ENCODE data around the gene SH3D19.
A peak's percentile ranks its signal among the peaks of the same experiment; 100 is the strongest.
"Not testable (repeated sequence)": the region's sequence is repeated elsewhere in the genome, so short reads cannot be mapped to it uniquely, and the experiment has no call there.

The SH3D19 gene

DNA sequence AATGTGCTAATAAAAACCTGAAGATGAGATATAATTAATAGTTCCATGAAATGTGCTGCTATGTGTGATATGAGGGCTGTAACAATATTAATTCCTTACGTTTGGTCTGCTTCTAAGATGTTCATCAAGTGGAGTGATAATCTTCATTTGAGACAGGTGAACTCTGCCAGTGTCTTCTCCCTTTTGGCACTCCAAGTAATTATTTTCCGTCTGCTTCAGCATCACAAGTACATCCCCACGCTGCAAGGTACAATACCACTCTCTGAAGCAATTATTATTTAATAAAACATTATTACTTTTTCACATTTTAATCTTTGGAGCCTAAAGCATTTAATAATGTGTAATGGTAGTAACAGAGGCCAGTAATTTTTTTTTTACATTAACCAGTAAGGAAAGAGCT is 181.6 kb downstream of the SH3D19 start:
- no peak for DNase-seq

GRCh38 chr4:151143162-151143561 is 182.2 kb downstream of the SH3D19 start:
- no peak for DNase-seq

DNA sequence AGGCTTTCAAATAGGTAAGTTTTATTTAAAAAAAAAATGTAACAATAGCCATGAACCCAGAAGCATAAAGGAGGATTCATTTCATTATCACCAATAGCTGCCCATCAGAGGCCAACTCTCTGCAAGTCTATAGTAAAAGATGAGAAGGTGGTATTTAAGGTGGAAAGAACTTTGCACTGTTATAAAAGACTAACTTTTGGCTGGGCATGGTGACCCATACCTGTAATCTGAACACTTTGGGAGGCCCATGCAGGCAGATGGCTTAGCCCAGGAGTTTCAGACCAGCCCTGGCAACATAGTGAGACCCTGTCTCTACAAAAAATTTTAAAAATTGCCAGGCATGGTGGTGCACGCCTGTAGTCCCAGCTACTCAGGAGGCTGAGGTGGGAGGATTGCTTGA is 182.6 kb downstream of the SH3D19 start:
- DNase-seq = no peak

DNA sequence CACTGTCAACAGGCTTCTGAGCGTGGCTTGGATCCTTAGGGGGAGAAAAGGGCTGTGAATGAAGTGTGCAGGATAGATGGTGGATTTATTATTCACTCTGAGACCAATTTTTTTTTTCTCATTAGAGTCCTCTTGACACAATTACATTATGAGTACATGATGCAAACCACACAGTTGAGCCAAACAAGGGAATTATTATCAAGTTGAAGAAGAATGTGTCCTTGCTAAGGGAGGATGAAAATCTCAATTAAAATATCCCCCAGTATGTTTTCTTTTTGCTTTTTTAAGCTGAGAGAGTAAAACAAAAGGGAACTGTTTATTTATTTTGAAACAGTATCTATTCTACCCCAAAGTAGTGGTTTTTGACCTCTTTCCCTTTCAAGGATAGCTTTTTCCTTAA is 185.6 kb downstream of the SH3D19 start:
- DNase-seq = no peak

DNA sequence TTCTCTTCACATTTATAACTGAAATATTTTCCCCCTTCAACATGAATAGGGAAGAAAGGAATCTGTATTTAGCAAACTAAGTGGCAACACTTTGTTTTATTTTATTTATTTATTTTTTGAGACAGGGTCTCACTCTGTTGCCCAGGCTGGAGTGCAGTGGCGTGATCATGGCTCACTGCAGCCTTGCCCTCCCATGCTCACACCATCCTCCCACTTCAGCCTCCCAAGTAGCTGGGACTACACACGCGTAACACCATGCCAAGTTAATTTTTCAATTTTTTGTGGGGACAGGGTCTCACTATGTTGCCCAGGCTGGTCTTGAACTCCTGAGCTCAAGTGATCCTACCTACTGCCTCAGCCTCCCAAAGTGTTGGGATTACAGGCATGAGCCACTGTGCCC is 189.4 kb downstream of the SH3D19 start:
- DNase-seq = not testable (repeated sequence)

DNA sequence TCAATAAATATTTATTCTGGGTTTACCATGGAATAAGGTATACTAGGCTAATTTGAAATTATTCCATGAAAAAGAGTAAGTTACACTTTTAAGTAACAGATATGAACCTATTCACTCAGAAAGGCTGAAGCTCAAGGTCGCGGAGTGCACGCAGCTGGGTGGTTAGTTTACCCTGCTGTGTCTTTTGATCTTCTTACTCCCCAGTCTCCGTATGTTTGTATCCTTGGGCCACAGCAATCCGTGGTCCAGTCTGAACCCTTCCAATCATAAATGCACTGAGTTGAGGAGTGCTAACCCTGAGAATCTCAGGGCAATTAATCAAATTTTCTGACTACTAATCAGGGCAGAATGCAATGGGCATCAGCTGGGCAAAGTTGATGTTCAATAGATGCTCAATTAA is 192.1 kb downstream of the SH3D19 start:
- DNase-seq = no peak

- no peak for DNase-seq
These were observed 195.6 kb downstream of the SH3D19 start for GRCh38 chr4:151129796-151130195.

GRCh38 chr4:151117371-151117962 is 207.9 kb downstream of the SH3D19 start:
- peak; percentile 57 to 59 for DNase-seq

DNA sequence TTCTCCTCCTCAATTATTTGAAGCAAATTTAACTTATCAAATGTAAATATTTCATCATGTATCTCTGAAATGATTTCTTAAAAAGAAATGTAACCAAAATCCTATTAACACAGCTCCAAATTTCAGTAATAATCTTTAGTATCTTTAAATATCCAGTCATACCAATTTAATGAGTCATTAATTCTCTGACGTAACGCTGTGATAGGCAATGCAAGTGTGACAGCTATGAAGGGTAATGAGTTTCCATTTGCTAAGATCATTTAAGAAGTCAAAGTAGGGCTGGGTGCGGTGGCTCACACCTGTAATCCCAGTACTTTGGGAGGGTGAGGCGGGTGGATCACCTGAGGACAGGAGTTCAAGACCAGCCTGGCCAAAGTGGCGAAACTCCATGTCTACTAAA is 210.4 kb downstream of the SH3D19 start:
- DNase-seq = no peak

DNA sequence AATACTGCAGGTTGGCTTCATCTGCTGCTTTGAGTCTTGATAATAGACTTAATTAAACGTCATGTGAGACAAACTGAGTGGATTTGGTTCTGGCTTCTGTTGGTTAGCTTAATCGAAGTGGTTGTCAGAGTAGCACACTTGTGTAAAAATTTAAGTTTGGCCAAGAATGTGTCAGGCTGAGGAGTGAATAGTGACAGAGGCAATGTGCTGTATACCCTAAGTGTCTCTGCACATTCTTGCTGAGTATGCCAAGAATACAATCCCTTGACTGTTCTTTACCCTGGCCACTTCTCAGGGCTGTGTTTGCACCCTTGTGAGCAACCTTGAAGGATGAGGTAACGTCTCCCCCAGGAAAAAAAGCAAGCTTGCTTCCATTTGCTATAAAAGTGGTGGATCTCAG is 211.1 kb downstream of the SH3D19 start:
- DNase-seq = no peak

DNA sequence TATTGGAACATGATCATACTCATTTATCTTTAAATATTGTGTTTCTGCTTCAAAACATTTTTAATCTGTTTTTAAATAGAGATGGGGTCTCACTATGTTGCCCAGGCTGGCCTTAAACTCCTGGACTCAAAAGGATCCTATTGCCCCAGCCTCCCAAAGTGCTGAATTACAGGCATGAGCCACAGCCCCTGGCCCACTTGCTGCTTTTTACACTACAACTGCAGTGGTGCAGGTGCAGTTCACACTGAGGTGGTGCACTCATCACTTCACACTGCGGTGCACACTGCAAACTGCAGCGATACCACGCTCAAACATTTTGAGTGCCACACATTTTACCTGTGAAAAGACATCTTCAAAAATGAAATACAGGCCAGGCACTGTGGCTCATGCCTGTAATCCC is 215.2 kb downstream of the SH3D19 start:
- no peak for DNase-seq

- DNase-seq = no peak
These were observed 218.3 kb downstream of the SH3D19 start for GRCh38 chr4:151107063-151107462.

- no peak for DNase-seq
These were observed 219.9 kb downstream of the SH3D19 start for GRCh38 chr4:151105454-151106032.

GRCh38 chr4:151104621-151105020 is 220.8 kb downstream of the SH3D19 start:
- no peak for DNase-seq

- no peak for DNase-seq
These were observed 221.6 kb downstream of the SH3D19 start for GRCh38 chr4:151103758-151104157.

DNA sequence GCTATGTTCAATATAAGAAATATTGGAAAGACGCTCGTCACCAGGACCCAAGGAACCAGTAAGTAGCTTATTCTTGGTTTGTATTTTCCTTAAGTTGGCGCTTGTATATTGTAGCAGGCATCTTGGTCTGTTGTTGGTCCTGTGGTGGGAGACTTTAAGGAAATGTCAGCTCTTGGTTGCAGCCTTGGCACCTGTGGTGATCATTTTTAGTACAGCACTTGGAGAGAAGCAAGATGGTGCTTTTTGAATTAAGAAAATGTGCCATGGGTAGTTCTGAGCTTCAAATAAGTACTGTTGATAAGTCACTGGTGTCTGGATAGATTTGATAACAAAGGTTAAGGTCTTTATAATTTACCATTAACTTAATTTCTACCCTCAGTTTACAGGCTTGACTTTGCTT is 224.9 kb downstream of the SH3D19 start:
- DNase-seq = no peak

GRCh38 chr4:151099976-151100417 is 225.4 kb downstream of the SH3D19 start:
- DNase-seq = no peak

DNA sequence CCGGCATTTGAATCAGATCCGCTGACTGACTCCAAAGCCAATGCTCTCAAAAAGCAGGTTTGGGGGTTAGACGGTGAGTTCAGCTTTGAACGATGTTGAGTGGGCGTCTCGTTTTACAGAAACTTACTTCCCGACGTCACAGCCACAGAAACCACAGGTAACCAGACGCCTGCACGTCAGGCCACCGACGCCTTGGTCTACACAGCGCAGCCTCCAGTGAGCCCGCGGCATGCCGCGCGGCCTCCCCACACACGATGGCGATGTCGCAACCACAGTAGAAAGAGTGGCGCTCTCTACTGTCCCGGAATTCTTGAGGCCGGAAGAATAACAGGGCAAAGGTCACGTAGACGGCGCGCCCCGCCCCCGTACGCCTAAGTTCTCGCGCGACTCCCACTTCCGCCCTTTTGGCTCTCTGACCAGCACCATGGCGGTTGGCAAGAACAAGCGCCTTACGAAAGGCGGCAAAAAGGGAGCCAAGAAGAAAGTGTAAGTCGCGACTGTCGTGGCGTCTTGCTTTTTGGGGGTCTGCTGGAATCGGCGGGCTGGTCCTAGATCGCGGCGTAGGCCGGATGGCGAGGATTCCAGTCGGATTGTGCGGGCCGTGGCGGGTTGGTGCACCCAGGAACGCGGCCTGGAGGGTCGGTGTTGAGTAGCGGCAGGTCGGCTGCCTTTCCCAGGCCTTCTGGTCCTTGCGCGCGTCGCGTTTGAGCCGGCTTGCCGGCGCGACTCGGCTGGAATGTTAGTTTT is 226.0 kb downstream of the SH3D19 start, which contains the start of gene RPS3A:
TSS of gene RPS3A (plus strand) at position 400 of the 747 bp plus-strand sequence. CDS start at position 425, 25 bp downstream.
- DNase-seq = peak; percentile 100

DNA sequence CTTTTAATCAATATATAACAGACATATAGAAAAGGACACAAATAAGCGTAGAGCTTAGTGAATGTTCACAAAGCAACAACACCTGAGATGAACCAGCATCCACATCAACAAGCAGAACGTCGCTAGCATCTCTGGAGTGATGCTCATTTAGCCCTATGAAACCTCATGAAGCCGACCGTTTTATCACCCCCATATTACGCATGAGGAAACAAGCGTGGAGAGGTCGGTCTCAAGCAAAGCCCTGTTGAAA is 226.5 kb downstream of the SH3D19 start:
- no peak for DNase-seq

DNA sequence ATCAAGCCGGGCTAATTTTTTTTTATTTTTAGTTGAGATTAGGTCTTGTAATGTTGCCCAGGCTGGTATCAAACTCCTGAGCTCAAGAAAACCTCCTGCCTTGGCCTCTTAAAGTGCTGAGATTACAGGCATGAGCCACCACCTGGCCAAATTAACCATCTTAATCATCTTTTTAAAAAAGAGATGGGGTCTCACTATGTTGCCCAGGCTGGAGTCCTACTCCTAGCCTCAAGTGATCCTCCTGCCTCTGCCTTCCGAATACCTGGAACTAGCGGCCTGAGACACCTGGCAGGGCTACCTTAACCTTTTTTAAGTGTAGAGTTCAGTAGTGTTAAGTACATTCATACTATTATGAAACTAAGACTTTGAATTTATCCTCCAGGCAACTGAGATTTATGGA is 227.6 kb downstream of the SH3D19 start:
- no peak for DNase-seq

- no peak for DNase-seq
These were observed 230.3 kb downstream of the SH3D19 start for GRCh38 chr4:151095142-151095541.

DNA sequence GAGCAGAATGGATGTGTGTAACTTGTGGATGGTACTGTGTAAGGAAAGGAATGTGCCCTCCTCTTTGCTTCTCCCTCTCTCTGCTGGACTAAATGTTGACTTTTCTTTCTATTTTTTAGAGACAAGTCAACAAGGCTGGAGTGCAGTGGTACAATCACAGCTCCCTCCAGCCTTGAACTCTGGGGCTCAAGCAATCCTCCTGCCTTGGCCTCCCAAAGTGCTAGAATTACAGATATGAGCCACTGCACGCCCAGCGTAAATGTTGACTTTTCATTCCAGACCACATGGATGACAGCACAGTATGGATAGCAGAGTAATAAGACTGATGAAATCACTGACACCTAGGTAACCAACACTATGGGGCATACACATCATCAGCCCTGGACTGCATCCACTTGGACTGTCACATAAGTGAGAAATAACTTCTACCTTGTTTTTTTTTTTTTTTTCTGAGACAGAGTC is 231.1 kb downstream of the SH3D19 start:
- DNase-seq = no peak

DNA sequence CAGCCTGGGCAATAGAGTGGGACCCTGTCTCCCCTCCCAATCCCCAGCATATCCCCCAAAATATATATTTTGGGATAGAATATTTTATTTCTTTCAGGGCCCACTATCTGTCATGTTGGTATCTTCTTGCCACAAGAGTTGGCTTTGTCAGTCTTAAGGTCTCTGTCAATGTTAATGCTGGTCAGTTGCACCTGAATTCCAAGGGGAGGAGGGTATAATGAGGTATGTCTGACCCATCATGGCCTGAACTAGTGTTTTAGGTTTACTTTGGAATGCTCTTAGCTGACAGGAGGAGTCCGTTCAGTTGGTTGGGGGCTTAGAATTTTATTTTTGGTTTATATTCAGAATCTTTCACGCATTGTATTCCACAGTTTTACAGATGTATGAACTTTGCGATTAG is 232.2 kb downstream of the SH3D19 start:
- DNase-seq = no peak

- no peak for DNase-seq
These were observed 232.9 kb downstream of the SH3D19 start for GRCh38 chr4:151092488-151092887.

GRCh38 chr4:151091047-151091446 is 234.4 kb downstream of the SH3D19 start:
- no peak for DNase-seq
